HG03378 (cell line): ENCODE data around the gene PTPRT.

Experiments used
- ATAC-seq: cut with Tn5 transposase; IDR thresholded peaks from one replicate; pipeline ENCODE4 v1.9.1; 2021; ENCODE audit warnings: mild to moderate bottlenecking, moderate library complexity; ENCODE audit not compliant: unreplicated experiment

Gene PTPRT

GRCh38 chr20:42576167-42576566, 613.5 kb downstream of the PTPRT start:
- ATAC-seq: no peak

DNA sequence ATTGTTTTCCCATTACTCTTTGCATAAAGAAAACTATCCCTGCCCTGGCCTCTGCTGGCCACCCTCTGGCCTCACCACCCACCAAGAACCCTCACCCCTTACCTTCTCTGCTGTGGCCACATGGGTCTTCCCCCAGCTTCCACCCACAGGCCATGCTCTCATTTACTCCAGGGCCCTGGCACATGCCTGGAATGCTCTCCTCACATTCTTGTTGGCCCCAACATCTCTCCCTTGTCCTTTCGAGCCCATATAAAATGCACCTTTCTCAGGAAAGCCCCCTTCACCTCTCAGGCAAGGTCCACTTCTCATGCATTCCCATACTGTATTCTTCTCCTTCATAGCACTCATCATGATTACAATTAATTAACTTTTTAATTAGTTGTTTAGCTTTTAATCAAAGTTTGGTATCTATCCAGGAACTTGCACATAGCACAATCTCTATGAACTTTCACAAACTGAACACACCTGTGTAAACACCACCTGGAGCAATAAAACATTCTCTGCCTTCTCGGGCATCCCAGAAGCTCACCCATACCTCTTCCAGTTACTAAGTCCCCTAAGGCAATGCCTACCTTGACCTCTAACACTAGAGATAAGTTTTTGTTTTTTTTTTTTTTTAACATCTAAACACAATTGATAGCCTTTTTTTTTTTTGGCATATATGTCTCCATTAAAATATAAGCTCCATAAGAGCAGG, 617.2 kb downstream of the PTPRT start:
- no peak for ATAC-seq

GRCh38 chr20:42567409-42567808, 622.3 kb downstream of the PTPRT start:
- no peak for ATAC-seq

DNA sequence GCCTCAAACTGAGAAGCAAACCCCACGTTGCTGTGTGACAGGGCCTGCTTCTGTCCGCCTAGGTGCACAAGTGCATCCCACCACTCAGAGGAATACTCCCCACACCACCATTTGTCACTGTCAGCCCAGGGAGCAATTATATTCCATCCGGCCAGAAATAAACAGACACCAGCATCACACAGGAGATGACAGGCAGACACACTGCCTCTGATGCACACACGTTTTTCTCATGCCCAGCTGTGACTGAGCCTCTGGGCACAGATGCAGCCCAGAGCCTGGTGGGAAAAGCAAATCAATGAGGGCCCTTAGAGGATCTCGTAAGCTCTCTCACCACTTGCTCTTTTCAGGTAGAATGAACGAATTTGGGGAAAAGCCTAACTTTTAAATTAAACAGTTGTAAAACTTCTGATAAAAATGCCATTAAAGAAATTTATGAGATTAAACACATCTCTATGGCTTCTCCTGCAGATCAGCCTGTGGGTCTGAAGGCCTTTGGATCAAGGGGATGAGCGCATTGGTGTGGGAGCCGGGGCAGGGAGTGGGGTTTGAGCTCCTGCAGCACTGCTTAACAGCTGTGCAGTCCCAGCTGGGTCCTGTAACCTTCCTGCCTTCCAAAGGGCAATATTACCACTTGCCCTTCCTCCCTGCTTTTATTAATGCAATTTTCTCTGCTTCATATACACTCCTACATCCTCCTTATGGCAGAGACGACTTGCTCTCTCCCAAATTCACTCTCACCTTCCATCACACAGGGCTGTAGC, 624.3 kb downstream of the PTPRT start:
- no peak for ATAC-seq

GRCh38 chr20:42559665-42560064, 630.0 kb downstream of the PTPRT start:
- ATAC-seq: no peak

- ATAC-seq: no peak
Observed at GRCh38 chr20:42556575-42556974, 633.1 kb downstream of the PTPRT start.

DNA sequence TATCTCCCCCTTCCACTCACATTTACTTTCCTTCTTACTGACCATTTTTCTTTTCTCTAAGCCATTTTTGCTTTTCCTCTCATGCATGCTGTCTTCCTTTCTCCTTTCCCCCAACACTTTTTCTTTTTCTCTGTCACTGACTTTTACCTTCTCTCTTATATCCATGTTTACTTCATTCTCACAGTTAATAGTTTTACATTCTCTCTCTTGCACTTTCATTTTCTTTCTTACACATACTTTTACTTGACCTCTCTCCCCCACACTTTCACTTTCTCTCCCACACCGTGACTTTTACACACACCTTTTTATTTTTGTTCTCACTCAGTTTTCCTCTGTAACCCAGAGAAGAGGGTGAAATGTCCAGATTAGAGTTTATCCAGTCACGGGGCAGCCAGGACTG, 636.3 kb downstream of the PTPRT start:
- no peak for ATAC-seq

DNA sequence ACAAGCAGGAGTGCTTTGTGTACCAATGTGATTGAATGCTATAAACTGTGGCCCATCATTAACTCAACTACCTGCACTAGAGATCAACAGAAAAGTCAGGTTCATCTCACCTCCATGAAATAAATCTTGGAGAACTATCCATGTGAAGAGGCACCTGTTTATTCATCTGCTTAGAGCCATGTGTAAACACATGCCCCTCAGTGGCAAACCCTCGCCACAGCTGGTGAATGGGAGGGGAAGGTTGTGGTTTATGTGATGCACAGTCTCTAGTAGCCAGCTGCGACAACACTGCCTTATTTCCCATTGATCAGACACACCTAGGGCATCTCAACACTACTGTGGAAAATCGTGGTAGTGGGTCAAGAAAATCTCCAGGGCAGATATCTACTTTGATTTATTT, 640.2 kb downstream of the PTPRT start:
- no peak for ATAC-seq

DNA sequence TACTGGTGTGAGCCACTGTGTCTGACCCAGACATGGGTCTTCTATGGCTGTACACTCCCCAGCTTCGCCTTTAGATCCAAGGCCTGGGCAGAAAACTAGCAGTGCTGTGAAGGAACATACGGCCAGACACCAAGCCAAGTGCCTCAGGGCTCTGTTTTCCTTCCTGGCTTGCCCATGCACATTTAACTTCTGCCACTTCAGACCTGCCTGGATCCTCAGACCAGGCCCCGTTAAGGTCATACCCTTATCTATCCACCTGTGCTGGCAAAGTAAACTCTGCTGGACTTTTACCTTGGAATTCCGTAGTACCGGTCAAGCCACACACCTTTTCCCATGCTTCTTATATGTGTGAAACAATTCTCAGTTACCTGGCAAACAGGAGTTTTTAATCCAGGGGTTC, 644.8 kb downstream of the PTPRT start:
- no peak for ATAC-seq

DNA sequence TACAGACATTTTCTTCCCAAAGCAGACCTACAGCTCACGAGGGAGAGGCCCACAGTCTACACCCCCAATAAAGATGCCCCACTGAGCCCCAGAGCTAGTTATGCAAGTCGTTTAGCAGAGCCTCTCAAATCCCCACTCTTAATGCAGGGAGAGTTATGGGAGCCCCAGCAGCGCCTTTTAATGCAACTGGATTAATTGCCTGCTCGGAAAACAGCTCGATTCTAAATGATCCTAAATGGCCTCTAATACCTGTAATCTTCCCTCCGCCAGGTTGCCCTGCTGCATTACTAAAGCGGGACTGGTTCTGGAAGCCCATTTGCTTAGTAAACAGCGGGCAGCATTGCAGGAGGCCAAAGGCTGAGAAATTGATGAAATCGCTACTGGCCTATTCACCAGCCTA, 656.9 kb downstream of the PTPRT start:
- ATAC-seq: no peak

- ATAC-seq: no peak
Observed at GRCh38 chr20:42531508-42531961, 658.2 kb downstream of the PTPRT start.

DNA sequence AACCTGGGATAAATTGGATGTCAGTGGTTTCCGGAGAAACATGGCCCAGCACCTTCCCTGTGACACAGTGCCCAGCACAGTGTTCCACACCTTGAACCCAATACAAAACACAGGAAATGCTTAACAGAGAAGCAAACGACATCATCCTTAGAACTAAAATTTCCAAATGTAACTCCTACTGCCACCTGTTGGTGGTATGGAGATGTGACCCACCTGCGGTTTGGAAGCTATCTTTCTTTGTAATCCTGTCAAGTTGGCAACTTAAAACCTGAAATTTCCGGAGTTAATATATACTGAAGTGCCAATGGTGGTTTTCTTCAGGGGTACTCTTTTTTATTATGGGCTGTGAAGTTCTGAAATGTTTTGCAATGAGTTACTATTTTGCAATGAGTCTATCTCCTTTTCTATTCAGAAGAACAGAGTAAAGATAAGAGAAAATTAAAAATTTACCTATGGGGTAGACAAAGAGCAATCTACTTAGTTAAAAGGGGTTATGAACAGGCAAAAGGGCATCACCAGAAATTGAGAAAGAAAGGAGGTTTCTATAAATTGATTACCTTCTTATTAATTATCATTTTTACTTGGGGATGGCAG, 658.8 kb downstream of the PTPRT start:
- ATAC-seq: no peak

DNA sequence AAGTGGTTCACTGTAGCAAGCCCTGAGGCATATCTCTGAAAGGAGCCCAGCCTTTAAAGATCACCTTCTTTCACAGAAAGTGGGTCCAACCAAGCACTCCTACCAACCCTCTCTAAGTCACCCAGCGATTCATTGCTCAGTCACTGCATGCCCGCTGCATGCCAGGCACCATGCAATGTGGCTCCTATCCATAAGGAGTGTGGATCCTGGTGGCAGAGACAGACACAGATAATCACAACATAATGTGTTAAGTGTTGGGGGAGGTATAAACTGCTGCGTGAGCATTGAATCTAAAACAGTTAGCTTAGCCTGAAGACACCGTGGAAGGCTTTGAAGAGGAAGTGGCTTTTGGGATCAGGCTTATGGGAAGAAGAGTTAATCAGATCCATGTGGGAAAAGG, 659.5 kb downstream of the PTPRT start:
- no peak for ATAC-seq

- no peak for ATAC-seq
Observed at GRCh38 chr20:42524058-42524457, 665.6 kb downstream of the PTPRT start.

- no peak for ATAC-seq
Observed at GRCh38 chr20:42516692-42517091, 673.0 kb downstream of the PTPRT start.

GRCh38 chr20:42510686-42511085, 679.0 kb downstream of the PTPRT start:
- no peak for ATAC-seq

GRCh38 chr20:42507874-42508273, 681.8 kb downstream of the PTPRT start:
- ATAC-seq: no peak

- ATAC-seq: no peak
Observed at GRCh38 chr20:42506397-42506796, 683.3 kb downstream of the PTPRT start.

DNA sequence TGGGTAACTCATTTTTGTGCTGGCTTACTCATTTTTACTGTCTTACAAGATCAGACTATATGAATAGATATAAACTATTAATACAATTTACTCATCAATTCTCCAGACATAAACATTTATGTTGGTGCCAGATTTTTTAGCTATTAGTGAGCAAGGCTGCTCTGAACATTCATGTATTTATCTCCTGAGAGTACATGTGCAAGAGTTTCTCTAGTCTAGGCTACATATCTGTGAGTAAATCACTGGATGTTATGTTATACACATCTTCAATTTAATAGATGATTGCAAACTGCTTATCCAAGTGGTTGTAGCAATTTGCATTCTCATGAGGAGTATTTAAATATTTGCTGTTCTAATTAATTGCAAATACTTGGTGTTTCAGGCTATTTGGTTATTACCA, 687.1 kb downstream of the PTPRT start:
- no peak for ATAC-seq

DNA sequence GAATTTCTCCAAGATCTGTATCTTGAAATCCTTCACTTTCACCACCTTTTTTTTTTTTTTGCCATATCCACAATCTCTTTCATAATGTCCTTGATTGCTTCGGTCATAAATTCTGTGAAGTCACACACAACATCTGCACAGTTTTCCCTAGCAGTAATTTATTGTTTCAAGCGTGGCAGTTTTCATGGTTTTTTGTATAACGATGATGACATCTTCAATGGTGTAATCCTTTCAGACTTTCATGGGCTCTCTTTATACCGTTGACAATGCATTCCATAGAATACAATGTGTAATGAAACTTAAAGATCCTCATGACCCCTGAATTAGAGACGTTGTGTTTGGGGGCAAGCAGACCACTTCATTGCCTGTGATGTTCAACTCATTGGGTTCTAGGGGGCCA, 693.1 kb downstream of the PTPRT start:
- no peak for ATAC-seq

DNA sequence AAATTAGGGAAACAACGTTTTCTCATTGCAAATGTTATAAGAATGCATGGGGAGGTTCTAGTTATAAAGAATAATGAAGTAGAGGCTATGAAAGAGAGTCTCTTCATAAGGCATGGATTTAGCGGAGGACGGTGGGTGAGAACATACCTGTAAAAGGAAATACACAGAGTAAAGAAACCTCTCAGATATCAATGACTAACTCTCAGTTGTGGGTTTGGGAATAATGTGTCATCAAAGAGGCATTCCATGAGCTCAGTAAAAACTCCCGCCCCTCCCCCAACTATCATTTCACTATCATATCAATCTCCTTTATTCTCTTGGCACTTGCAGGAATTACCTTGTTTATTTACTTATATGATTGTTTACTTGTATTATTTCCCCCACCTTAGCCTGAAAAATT, 695.4 kb downstream of the PTPRT start:
- ATAC-seq: no peak

DNA sequence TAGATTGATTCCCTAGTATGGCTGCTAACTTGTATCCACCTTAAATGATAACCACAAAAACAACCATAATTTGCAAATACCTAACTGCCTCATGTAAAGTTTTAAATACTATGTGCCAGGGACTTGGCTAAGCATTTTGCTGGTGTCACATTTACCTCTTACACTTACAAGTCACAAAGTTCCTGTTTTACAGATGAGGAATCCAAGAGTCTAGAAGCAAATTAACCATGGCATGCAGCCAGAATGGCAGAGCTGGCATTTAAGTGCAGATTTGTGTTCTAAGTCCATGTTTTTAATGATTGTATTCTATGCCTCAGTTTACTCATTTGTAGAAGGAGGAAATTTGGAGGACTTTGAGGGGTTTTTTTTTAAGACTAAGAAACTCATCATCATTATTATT, 696.7 kb downstream of the PTPRT start:
- ATAC-seq: no peak
